ENCODE measurements around the gene SULF2.

GRCh38 chr20:47723322-47723721 lies 62.0 kb downstream of the SULF2 start:
- TF ChIP-seq CTCF (conservative IDR thresholded peaks at IDR 0.05) (no peak), EZH2 (IDR thresholded peaks at IDR 0.05; ENCODE audit: low read depth) (no peak)

Measured in PC-9 (cell line).